GF-D8 (cell line): ENCODE measurements around the gene DOCK2.
"Not testable (repeated sequence)": the region's sequence is repeated elsewhere in the genome, so short reads cannot be mapped to it uniquely, and the experiment has no call there.

Source experiments
- DNase-seq: peaks from one replicate; lab custom pipeline; 2025; lab: John Stamatoyannopoulos, UW

DOCK2 gene

DNA sequence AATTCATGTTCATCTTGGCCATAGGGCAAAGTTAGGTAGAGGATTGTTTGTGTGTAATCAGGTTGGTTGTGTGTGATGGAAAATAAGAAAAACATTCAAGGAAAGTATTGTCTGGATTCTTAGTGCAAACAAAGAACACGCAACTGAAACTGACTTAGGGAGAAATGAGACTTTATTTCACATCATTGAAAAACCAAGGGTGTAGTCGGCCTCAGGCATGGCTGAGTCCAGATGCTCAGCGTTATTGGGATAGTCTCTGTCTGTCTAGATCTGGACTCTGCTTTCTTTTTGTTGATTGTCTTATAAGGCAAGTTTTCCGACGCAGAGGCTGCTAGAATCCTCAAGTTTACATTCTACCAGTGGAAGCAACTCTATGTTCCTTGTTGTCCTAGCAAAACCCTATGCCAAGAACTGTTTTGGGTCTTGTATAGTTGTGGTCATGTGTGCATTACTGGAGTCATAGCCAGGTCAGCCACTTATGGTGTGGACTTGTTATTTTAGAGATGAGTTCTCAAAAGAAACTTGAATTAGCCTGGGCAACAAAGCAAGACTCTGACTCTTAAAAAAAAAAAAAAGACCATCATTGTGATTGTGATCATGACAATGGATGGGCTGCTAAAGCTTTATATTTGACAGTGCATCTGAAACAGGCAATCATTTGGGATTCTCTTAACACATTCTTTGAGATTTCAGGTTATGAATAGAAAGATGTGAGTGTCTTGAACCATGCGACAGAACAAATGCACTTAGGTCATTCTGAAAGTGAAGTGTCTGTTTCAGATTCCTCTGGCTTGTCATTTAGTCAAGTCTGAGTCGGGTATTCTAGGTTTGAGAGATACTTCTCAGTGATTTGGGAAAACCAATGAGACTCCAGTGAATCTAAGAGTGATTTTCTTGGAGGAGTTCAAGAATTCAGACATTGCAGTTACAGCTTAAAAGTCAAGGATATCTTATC is 82.6 kb downstream of the DOCK2 start:
- no peak for DNase-seq

DNA sequence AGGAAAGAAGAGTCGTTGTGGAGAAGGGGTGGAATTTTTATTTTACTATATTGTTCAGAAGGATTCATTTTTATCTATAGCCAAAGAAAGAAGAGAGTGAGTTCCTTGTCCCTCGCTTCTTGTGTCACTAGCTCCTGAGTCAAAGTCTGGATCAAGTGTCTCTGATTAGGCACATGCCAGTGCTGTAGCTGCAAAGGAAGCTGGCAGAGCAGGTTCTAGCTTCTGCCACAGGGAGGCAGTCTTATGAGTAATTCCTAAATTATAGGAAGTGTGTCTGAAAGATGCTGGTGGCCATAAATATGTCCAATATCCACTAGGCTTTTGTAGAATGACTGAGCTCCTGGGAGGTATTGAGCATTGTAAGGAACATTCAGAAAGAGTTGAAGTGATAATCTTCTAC is 84.7 kb downstream of the DOCK2 start:
- DNase-seq = no peak

DNA sequence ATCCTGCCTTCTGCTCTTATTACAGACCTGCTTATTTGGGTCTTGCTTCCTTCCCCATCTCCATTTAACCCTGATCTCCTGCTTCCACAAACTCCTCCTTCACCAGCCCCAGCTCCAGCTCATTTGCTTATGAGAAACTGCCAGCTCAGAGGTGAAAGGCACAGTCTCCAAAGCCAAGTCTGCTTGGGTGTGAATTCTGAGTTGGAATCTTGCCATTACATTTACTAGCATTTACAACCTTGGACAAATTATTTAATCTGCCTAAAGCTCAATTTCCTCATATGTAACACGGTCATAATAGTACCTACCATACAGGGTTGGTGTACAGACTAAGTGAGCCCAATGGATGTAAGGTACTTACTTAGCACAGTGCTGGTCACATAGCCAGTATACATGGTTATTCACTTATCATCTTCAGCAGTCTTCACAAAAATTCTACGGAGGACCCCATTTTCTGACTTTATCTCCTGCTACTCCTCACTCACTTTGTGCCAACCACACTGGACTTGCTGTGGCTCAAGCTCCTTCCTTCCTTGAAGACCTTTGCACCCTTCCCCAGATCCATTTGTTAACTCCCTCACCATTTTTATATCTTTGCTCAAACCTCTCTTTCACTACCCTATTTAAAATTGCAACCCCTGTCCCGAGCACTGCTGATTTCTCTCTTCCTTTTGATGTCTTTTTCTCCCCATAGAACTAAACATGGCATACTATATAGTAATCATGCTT is 86.2 kb downstream of the DOCK2 start:
- no peak for DNase-seq

DNA sequence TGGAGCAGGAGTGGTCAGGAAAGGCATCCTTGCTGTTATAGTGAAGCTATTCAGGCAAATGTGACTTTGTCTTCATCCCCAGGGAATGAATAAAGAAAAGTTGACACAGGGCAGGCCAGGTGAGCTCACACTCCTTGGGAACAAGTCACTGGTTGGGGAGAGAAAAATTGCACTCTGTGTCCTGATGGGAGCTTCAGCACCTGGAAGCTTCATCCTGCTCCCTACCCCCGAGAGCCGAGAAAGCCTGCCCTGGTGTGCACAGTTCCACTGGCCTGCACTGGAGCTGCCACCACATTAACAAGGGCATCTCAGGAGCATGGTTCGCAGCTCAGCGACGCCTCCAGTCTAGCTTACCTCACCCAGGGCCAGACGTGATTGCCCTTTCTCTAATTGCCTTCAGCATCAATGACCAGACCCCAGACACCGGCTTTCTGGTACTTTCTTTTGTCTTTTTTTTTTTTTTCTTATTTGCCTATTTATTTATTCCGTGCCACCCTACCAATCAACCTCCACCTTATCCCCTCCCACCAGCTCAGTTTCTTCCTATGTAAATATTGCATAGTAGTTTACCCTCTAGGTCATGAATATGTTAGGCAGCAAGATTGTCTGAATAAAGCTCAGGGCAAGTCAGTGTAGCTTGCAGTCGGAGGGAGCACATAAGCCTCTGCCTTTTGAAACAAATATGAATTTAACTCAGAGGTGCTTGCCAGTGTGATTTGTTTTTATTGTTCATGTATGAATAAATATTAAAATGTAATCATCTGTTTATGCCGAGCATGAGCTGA is 87.4 kb downstream of the DOCK2 start:
- DNase-seq = no peak

DNA sequence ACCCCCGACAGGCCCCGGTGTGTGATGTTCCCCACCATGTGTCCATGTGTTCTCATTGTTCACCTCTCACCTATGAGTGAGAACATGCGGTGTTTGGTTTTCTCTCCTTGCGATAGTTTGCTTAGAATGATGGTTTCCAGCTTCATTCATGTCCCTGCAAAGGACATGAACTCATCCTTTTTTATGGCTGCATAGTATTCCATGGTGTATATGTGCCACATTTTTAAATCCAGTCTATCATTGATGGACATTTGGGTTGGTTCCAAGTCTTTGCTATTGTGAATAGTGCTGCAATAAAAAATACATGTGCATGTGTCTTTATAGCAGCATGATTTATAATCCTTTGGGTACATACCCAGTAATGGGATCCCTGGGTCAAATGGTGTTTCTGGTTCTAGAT is 88.6 kb downstream of the DOCK2 start:
- DNase-seq = not testable (repeated sequence)

DNA sequence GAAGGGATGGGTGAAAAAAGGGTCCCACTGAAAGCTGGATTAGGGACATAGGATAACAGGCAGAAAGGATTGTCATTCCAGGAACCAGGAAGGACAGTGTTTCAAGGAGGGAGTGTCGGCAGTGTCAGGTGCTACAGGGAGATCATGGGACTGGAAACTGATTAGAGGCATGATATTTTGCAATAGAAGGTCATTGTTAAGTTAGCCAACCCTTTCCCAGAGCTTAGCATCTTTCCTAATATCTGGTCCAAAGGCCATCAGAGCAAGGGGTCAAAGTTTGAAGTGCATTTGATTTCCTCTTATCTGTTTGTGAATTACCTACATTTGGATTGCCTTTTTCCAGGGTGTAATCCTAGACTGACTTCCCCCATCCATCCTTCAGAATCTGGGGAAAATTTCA is 91.3 kb downstream of the DOCK2 start:
- no peak for DNase-seq

DNA sequence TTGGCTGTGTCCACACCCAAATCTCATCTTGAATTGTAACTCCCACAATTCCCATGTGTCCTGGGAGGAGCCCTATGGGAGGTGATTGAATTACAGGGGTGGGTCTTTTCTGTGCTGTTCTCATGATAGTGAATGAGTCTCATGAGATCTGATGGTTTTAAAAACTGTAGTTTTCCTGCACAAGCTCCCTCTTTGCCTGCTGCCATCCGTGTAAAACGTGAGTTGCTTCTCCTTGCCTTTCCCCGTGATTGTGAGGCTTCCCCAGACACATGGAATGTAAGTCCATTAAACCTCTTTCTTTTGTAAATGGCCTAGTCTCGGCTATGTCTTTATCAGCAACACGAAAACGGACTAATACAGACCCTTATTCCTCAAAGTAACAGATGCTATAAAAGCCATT is 94.1 kb downstream of the DOCK2 start:
- no peak for DNase-seq

DNA sequence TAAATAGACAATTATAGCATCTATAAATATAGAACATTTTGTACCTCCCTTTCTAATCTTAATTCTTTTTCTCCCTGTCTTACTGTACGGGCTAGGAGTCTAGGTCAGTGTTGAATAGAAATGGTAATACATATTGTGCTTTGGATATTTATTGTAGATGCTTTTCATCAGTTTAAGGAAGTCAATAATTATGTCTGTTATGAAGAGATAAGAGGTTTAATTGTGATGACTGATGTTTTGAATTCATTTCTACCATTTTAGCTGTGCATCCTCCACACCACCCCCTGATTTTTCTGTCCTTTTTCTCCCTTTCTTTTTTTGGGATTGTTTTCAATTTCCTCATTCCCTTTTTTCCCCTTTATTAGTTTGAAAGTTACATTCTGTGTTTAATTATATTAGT is 95.8 kb downstream of the DOCK2 start:
- no peak for DNase-seq

DNA sequence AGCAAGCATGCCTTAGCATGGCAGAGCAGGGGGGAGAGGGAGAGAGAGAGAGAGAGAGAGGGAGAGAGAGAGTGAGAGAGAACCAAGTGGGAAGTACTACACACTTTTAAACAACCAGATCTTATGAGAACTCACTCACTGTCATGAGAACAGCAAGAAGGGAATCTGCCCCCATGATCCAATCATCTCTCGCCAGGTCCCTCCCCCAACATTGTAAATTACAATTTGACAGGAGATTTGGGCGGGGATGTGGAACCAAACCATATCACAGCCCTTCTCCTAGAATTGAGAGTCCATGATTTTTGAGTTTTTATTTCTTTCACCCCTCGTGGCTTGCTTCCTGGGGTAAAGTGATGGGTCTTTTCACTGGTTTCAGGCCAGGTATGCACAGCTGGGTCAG is 98.8 kb downstream of the DOCK2 start:
- no peak for DNase-seq

DNA sequence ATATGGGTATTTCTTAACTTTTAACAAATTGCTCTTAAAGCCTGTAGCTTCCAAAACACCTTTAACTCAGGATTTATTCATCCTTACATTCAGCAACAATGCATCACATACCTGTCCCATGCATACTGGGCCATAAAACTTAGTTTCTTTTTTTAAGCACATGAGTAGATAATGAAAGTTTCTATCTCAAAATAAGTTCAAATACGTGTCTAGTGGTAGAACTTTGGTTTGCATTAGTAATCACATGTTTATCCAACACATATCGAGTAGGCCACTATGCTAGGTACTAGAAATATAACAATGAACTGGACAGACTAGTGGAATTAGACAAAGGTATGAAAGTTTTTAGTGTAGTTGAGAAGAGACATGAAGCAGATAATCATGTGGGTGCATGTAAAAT is 99.6 kb downstream of the DOCK2 start:
- no peak for DNase-seq

DNA sequence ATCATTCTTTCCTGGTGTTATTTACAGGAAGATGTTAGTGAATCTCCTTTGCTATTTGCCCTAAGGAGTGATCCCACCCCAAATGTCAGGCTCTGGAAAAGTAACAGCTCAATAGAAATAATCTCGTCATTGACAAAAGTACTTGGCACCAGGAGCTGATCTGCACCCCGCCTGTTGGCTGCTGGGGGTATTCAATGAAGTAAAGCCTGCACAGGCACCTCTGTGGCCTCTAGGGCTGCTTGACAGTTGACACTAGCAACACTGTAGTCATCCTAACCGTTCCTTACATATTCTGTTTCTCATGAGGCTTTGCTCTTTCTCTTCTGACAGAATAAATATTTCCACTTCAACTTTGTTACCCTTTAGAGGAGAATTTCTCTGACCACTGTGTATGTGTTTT is 103.4 kb downstream of the DOCK2 start:
- DNase-seq = no peak

DNA sequence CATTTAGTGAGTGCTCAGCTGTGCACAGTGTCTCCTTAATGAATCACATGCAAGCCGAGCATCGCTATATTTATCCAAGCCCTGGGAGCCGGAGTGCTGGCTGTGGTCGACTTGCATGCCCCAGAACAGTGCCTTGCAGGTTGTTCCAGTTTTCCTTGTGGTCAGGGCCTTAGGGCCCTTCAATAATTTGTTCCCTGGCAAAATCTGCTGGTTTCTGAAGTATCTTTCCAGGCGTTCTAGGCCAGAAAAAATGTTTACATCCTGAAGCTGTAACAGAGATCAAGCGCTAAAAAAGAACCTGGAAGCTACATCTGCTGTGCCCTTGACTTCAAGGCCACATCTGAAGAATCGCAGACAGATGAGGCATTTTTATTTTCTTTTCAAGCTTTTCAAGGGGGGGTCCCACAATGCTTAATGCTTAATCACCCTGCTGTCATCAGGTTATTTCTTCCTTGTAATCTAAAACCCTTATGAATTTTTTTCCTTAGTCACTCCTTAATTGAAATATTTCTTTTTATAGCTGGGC is 105.8 kb downstream of the DOCK2 start:
- no peak for DNase-seq

DNA sequence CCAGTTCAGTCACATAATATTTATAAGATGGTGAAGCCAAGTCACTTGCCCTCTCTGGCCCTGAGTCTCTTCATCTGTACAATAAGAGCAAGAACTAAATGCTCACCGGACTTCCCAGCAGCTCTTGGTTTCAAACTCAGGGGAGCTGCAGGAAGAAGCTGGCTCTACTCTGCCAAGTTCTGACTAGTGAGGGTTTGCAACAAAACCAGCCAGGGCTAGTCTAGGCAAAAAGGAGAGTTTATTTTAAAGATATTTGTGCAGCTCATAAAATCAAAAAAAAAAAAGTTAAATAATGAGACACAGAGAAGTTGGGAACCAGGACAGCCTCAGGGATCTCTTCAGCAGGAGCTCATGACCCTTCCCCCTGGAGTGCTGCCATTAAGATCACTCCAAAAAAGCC is 107.3 kb downstream of the DOCK2 start:
- DNase-seq = no peak

DNA sequence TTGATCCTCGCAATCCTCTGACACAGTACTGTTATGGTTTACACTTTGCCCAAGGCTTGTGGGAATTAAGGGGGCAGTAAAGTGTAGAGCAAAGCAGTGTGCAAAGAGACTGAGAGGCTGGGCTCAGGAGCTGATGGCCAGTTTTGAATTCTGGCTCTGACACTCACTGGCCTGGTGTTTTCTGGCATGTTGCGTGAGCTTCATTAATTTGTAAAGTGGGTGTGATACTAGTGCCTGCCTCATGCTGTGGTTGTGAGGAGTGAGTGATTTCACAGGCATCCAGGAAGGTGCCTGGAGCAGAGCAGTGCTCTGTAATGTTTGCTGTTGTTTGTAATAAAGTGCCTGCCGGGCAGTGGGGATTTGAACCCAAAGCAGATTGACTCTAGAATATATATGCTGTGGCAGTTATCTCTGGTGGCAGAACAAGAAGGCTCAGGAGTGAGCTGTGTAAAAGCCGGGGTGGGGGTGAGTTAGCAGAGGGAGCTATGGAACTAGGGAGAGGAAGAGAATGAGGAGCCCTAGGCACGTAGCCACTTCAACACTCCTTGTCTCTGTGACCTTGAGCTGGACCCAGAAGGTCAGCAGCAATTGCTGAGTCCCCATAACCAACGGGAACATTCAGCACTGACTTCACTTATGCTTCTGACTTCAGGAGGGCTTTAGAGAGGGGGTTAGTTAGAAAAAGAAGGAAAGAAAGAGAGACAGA is 108.5 kb downstream of the DOCK2 start:
- no peak for DNase-seq

DNA sequence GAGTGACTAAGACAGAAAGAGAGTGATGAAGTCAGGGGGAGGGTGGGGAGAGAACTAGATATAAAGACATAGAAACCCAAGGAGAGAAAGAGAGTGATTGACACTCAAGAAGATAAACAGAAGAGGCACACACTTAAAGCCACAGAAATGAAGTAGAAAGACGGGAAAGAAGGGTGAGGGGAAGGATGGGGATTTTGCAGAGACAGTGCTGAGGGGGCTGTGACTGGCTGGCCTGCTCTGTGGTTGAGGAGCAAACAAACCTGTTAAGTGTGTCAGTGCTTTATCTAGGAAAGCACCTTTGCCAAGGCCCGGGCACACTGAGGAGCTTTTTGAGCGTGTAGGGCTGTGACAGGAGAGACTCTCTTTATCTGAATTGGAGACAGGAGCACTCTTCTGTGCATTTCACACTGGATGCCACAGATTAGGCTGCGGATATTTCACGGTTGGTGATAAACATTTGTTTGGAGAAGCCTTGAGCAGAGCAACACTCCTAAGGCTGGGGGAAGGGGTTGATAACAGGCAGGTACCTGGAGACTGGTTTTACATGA is 109.1 kb downstream of the DOCK2 start:
- no peak for DNase-seq

DNA sequence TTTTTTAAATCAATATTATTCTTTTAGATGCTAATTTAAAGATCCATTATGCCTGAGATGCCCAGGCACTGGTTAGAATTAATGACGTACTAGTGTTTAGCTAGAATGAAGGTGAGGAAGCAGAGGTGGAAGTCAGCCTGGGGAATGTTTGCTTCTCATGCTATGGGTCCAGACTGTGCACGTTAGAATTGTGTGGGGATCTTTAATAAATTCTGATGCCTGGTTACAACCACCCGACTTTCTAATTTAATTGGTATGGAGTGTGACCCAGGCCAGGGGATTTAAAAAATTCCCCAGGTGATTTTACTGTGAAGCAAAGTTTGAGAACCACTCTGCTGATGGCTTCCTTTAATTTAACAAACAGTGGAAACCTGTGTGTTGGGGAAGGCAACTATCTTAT is 111.1 kb downstream of the DOCK2 start:
- DNase-seq = no peak

DNA sequence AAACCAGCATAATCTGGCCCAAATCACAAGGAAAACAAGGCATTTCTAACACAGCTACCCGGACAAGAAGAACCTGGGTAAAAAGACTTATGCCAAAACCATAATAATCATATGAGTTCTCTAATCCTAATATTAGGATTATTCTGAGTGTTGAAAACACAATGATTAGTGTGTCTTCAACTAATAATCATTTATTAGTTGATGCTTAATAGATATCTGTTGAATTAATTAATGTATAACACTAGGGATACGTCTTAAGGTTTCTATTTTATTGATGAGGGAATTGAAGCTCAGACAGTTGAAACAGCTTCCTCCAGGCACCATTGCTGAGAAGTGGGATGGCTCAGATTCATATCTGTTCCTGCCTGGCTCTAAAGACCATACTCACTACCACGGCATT is 112.2 kb downstream of the DOCK2 start:
- DNase-seq = no peak

DNA sequence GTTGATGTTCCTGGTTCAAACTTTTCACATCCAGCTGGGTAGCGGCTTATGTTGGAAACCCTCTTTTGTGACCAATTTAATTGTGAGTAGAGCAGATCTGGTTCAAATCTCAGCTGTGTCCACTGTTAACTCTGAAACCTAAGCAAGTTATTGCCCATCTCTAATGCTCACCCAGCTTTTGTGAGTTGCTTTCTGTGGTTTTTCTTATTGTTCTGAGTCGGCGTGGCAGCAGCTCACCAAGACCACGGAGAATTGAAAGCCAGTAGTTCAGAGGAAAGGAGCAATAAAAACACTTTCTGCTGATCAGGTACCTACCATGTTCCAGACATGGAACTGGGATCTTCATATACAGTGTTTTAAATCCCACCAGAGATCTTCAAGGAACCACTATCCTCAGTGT is 114.4 kb downstream of the DOCK2 start:
- no peak for DNase-seq

DNA sequence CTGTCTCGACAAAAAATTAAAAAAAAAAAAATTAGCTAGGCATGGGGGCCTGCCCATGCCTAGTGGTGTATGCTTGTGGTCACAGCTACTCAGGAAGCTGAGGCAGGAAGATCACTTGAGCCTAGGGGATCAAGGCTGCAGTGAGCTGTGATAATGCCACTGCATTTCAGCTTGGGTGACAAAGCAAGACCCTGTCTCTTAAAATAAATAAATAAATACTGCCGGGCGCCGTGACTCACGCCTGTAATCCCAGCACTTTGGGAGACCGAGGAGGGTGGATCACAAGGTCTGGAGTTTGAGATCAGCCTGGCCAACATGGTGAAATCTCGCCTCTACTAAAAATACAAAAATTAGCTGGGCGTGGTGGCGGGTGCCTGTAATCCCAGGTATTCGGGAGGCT is 115.5 kb downstream of the DOCK2 start:
- not testable (repeated sequence) for DNase-seq

DNA sequence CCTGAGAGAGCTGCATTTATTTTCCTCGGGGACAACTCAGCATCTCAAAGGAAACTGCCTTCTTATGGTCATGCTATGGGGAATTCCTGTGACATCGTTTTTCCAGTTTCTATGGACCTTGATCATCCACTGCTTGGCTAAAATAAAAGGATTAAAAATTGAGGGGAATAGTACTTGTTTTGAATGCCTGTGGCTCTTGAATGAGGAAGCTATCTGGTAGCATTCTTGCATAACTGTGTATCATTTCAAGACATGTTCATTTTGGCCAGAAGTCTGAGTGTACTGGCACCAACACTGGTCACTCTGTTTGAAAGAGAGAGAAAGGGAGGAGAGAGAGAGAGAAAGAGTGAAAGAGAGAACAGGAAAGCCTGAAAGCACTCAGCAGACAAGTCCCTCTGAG is 116.7 kb downstream of the DOCK2 start:
- no peak for DNase-seq

DNA sequence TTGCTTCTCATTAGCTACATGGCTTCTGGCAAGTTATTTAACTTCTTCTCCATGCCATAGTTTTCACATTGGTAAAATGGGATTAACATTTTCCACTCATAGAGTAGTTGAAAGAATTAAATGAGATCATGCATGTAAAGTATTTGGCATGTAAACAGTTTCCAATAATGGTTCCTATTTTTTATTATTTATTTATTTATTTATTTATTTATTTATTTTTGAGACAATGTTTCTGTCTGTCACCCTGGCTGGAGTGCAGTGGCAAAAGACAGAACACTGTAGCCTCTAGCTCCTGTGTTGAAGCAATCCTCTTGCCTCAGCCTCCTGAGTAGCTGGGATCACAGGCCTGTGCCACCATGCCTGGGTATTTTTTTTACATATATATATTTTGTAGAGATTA is 117.7 kb downstream of the DOCK2 start:
- no peak for DNase-seq
